ENCODE measurements around the gene WNK1.
"Not testable (repeated sequence)": the region's sequence is repeated elsewhere in the genome, so short reads cannot be mapped to it uniquely, and the experiment has no call there.

Gene WNK1

GRCh38 chr12:779745-780734 is 27.7 kb downstream of the WNK1 start:
- peak overlapping the region; percentile 9 for H3K4me3 ChIP-seq (replicated peaks; ENCODE audit: low read depth, low read length)
- TF ChIP-seq CTCF (IDR thresholded peaks at IDR 0.05; ENCODE audit: low read length, missing control alignments) = no peak
- peak; percentile 59 for DNase-seq (ENCODE audit: low read depth)

- H3K4me3 ChIP-seq (replicated peaks; ENCODE audit: low read depth, low read length) = no peak overlapping the region
- no peak for DNase-seq (ENCODE audit: low read depth)
- TF ChIP-seq CTCF (IDR thresholded peaks at IDR 0.05; ENCODE audit: low read length, missing control alignments) = no peak
Measured at GRCh38 chr12:780750-781379, 28.5 kb downstream of the WNK1 start.

DNA sequence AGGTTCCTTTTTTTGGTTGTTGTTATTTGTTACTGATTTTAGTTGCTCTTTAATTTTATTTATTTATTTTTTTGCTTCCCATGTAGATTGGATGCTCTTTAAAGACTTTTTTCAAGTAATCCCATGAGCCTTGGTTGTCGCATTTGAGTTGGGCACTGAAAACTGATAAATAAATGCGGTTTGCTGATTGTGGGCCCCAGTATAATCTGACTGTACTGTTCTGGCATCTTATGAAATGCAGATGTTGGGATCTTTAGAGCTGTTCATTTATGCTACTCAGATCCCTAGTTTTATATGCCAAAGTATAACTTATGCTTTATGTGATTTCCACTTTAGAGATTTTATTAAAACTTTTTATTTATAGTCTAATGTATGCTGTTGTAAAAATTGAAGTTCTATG is 33.3 kb downstream of the WNK1 start:
- H3K4me3 ChIP-seq (replicated peaks; ENCODE audit: low read depth, low read length) = no peak overlapping the region
- DNase-seq (ENCODE audit: low read depth) = no peak
- TF ChIP-seq CTCF (IDR thresholded peaks at IDR 0.05; ENCODE audit: low read length, missing control alignments) = no peak

DNA sequence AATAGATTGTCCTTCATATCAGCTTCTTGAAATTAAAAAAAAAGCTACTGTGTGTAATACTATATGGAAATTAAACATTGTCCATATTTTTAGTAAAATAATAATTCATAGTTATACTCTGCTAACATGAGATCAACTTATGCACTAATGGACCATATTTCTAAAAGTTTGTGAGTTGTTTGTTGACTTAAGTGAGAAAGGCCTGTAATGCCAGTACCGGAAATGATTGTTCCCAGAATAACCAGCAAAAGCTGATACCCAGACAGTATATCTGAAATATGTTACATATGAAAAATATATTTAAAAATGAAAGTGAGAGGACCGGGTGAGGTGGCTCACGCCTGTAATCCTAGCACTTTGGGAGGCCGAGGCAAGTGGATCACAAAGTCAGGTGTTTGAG is 35.9 kb downstream of the WNK1 start:
- H3K4me3 ChIP-seq (replicated peaks; ENCODE audit: low read depth, low read length) = no peak overlapping the region
- TF ChIP-seq CTCF (IDR thresholded peaks at IDR 0.05; ENCODE audit: low read length, missing control alignments) = no peak
- DNase-seq (ENCODE audit: low read depth) = no peak

DNA sequence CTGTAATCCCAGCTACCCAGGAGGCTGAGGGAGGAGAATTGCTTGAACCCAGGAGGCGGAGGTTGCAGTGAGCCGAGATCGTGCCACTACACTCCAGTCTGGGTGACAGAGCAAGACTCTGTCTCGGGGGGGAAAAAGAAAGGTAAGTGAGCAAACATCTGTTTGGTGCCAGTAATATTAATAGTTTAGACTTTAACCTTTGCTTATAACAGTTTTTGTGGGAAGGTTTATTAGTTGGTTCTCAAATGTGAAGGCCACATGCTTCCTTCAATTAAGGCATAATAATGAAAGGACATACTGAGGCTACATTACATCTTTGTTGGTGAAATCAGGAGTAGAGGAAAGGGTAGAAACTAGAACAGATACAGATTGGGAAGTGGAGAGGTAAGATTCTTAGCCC is 36.4 kb downstream of the WNK1 start:
- H3K4me3 ChIP-seq (replicated peaks; ENCODE audit: low read depth, low read length); DNase-seq (ENCODE audit: low read depth): not testable (repeated sequence)

GRCh38 chr12:789852-790563 is 37.6 kb downstream of the WNK1 start:
- TF ChIP-seq CTCF (IDR thresholded peaks at IDR 0.05; ENCODE audit: low read length, missing control alignments) = no peak
- H3K4me3 ChIP-seq (replicated peaks; ENCODE audit: low read depth, low read length) = no peak overlapping the region
- no peak for DNase-seq (ENCODE audit: low read depth)

GRCh38 chr12:790608-791007 is 38.2 kb downstream of the WNK1 start:
- no peak for DNase-seq (ENCODE audit: low read depth)
- H3K4me3 ChIP-seq (replicated peaks; ENCODE audit: low read depth, low read length) = no peak overlapping the region
- no peak for TF ChIP-seq CTCF (IDR thresholded peaks at IDR 0.05; ENCODE audit: low read length, missing control alignments)
